Measurements from ENCODE around the gene RABEP2.
"Not testable (repeated sequence)": the region's sequence is repeated elsewhere in the genome, so short reads cannot be mapped to it uniquely, and the experiment has no call there.

RABEP2 gene

GRCh38 chr16:28900601-28901000 is 24.4 kb downstream of the RABEP2 start:
- Histone ChIP-seq H3K4me3 (ENCODE audit: low read depth in 1 of 2, low read length in 2 of 2) (no peak overlapping the region), H3K36me3 (ENCODE audit: insufficient read depth, low read length) (no peaks in the 10 kb centered on the region), H3K4me1 (ENCODE audit: insufficient read depth, low read length) (no peaks in the 10 kb centered on the region)

GRCh38 chr16:28899882-28900590 is 25.0 kb downstream of the RABEP2 start:
- H3K4me3 ChIP-seq (ENCODE audit: low read depth in 1 of 2, low read length in 2 of 2), result no peak overlapping the region
- H3K9me3 ChIP-seq (ENCODE audit: low read length), result no peaks in the 10 kb centered on the region
- H3K27me3 ChIP-seq (ENCODE audit: control insufficient read depth in 1 of 2, insufficient read depth in 2 of 2, low read length in 2 of 2), result no peaks in the 10 kb centered on the region
- H3K9ac ChIP-seq (ENCODE audit: low read length), result no peak overlapping the region
- H3K27ac ChIP-seq (ENCODE audit: low read depth, low read length), result no peak overlapping the region
- H3K4me1 ChIP-seq (ENCODE audit: insufficient read depth, low read length), result no peaks in the 10 kb centered on the region
- no peaks in the 10 kb centered on the region for H3K36me3 ChIP-seq (ENCODE audit: insufficient read depth, low read length)

More at GRCh38 chr16:28900601-28901000, 24.4 kb downstream of the RABEP2 start:
- Histone ChIP-seq H3K27me3 (ENCODE audit: control insufficient read depth in 1 of 2, insufficient read depth in 2 of 2, low read length in 2 of 2) (no peaks in the 10 kb centered on the region), H3K27ac (ENCODE audit: low read depth, low read length) (no peak overlapping the region), H3K9me3 (ENCODE audit: low read length) (no peaks in the 10 kb centered on the region), H3K9ac (ENCODE audit: low read length) (no peak overlapping the region)

- H3K4me3 ChIP-seq (ENCODE audit: low read depth in 1 of 2, low read length in 2 of 2), result no peak overlapping the region
- no peaks in the 10 kb centered on the region for H3K9me3 ChIP-seq (ENCODE audit: low read length)
- H3K36me3 ChIP-seq (ENCODE audit: insufficient read depth, low read length), result no peaks in the 10 kb centered on the region
- H3K27ac ChIP-seq (ENCODE audit: low read depth, low read length), result no peak overlapping the region
- H3K9ac ChIP-seq (ENCODE audit: low read length), result no peak overlapping the region
- no peaks in the 10 kb centered on the region for H3K27me3 ChIP-seq (ENCODE audit: control insufficient read depth in 1 of 2, insufficient read depth in 2 of 2, low read length in 2 of 2)
- no peaks in the 10 kb centered on the region for H3K4me1 ChIP-seq (ENCODE audit: insufficient read depth, low read length)
These were observed 26.1 kb downstream of the RABEP2 start for GRCh38 chr16:28898942-28899341.

- Histone ChIP-seq H3K27me3 (ENCODE audit: control insufficient read depth in 1 of 2, insufficient read depth in 2 of 2, low read length in 2 of 2) (no peaks in the 10 kb centered on the region), H3K9ac (ENCODE audit: low read length) (no peak overlapping the region), H3K36me3 (ENCODE audit: insufficient read depth, low read length) (no peaks in the 10 kb centered on the region), H3K27ac (ENCODE audit: low read depth, low read length) (no peak overlapping the region), H3K9me3 (ENCODE audit: low read length) (no peaks in the 10 kb centered on the region), H3K4me3 (ENCODE audit: low read depth in 1 of 2, low read length in 2 of 2) (no peak overlapping the region), H3K4me1 (ENCODE audit: insufficient read depth, low read length) (no peaks in the 10 kb centered on the region)
These were observed 26.8 kb downstream of the RABEP2 start for GRCh38 chr16:28898266-28898665.

GRCh38 chr16:28897826-28898225 is 27.2 kb downstream of the RABEP2 start:
- H3K9me3 ChIP-seq (ENCODE audit: low read length), result no peaks in the 10 kb centered on the region
- H3K36me3 ChIP-seq (ENCODE audit: insufficient read depth, low read length), result no peaks in the 10 kb centered on the region
- no peaks in the 10 kb centered on the region for H3K27me3 ChIP-seq (ENCODE audit: control insufficient read depth in 1 of 2, insufficient read depth in 2 of 2, low read length in 2 of 2)
- H3K4me1 ChIP-seq (ENCODE audit: insufficient read depth, low read length), result no peaks in the 10 kb centered on the region
- no peak overlapping the region for H3K27ac ChIP-seq (ENCODE audit: low read depth, low read length)
- no peak overlapping the region for H3K9ac ChIP-seq (ENCODE audit: low read length)
- H3K4me3 ChIP-seq (ENCODE audit: low read depth in 1 of 2, low read length in 2 of 2), result no peak overlapping the region

- Histone ChIP-seq H3K4me1 (ENCODE audit: insufficient read depth, low read length) (no peaks in the 10 kb centered on the region), H3K9me3 (ENCODE audit: low read length) (no peaks in the 10 kb centered on the region), H3K4me3 (ENCODE audit: low read depth in 1 of 2, low read length in 2 of 2) (no peak overlapping the region), H3K36me3 (ENCODE audit: insufficient read depth, low read length) (no peaks in the 10 kb centered on the region), H3K27me3 (ENCODE audit: control insufficient read depth in 1 of 2, insufficient read depth in 2 of 2, low read length in 2 of 2) (no peaks in the 10 kb centered on the region), H3K9ac (ENCODE audit: low read length) (no peak overlapping the region), H3K27ac (ENCODE audit: low read depth, low read length) (no peak overlapping the region)
These were observed 29.4 kb downstream of the RABEP2 start for GRCh38 chr16:28895609-28896008.

GRCh38 chr16:28893291-28893690 is 31.7 kb downstream of the RABEP2 start:
- Histone ChIP-seq H3K4me3 (ENCODE audit: low read depth in 1 of 2, low read length in 2 of 2) (no peak overlapping the region), H3K36me3 (ENCODE audit: insufficient read depth, low read length) (no peaks in the 10 kb centered on the region), H3K9ac (ENCODE audit: low read length) (no peak overlapping the region), H3K9me3 (ENCODE audit: low read length) (no peaks in the 10 kb centered on the region), H3K27ac (ENCODE audit: low read depth, low read length) (no peak overlapping the region), H3K4me1 (ENCODE audit: insufficient read depth, low read length) (no peaks in the 10 kb centered on the region), H3K27me3 (ENCODE audit: control insufficient read depth in 1 of 2, insufficient read depth in 2 of 2, low read length in 2 of 2) (no peaks in the 10 kb centered on the region)

GRCh38 chr16:28891964-28892890 is 32.8 kb downstream of the RABEP2 start:
- Histone ChIP-seq H3K4me3 (ENCODE audit: low read depth in 1 of 2, low read length in 2 of 2) (no peak overlapping the region), H3K4me1 (ENCODE audit: insufficient read depth, low read length) (no peaks in the 10 kb centered on the region), H3K9me3 (ENCODE audit: low read length) (no peaks in the 10 kb centered on the region), H3K27me3 (ENCODE audit: control insufficient read depth in 1 of 2, insufficient read depth in 2 of 2, low read length in 2 of 2) (no peaks in the 10 kb centered on the region), H3K9ac (ENCODE audit: low read length) (no peak overlapping the region), H3K36me3 (ENCODE audit: insufficient read depth, low read length) (no peaks in the 10 kb centered on the region), H3K27ac (ENCODE audit: low read depth, low read length) (no peak overlapping the region)

- not testable (repeated sequence) for H3K9me3 ChIP-seq (ENCODE audit: low read length)
These were observed 34.7 kb downstream of the RABEP2 start for GRCh38 chr16:28890355-28890754.

GRCh38 chr16:28886945-28887344 is 38.1 kb downstream of the RABEP2 start:
- Histone ChIP-seq H3K9me3 (ENCODE audit: low read length) (no peaks in the 10 kb centered on the region), H3K27ac (ENCODE audit: low read depth, low read length) (no peak overlapping the region), H3K36me3 (ENCODE audit: insufficient read depth, low read length) (no peaks in the 10 kb centered on the region), H3K4me3 (ENCODE audit: low read depth in 1 of 2, low read length in 2 of 2) (no peak overlapping the region), H3K9ac (ENCODE audit: low read length) (no peak overlapping the region), H3K4me1 (ENCODE audit: insufficient read depth, low read length) (no peaks in the 10 kb centered on the region), H3K27me3 (ENCODE audit: control insufficient read depth in 1 of 2, insufficient read depth in 2 of 2, low read length in 2 of 2) (peaks cover 0 to 4% of the 10 kb centered on the region in 2 donors)

More at GRCh38 chr16:28890355-28890754, 34.7 kb downstream of the RABEP2 start:
- not testable (repeated sequence) for H3K4me1 ChIP-seq (ENCODE audit: insufficient read depth, low read length); H3K36me3 ChIP-seq (ENCODE audit: insufficient read depth, low read length); H3K4me3 ChIP-seq (ENCODE audit: low read depth in 1 of 2, low read length in 2 of 2); H3K9ac ChIP-seq (ENCODE audit: low read length); H3K27me3 ChIP-seq (ENCODE audit: control insufficient read depth in 1 of 2, insufficient read depth in 2 of 2, low read length in 2 of 2); H3K27ac ChIP-seq (ENCODE audit: low read depth, low read length)

GRCh38 chr16:28884045-28884444 is 41.0 kb downstream of the RABEP2 start:
- H3K27me3 ChIP-seq (ENCODE audit: control insufficient read depth in 1 of 2, insufficient read depth in 2 of 2, low read length in 2 of 2), result peaks cover 0 to 16% of the 10 kb centered on the region in 2 donors
- H3K4me1 ChIP-seq (ENCODE audit: insufficient read depth, low read length), result peaks cover 12% of the 10 kb centered on the region
- no peaks in the 10 kb centered on the region for H3K9me3 ChIP-seq (ENCODE audit: low read length)
- H3K4me3 ChIP-seq (ENCODE audit: low read depth in 1 of 2, low read length in 2 of 2), result no peak overlapping the region
- no peak overlapping the region for H3K9ac ChIP-seq (ENCODE audit: low read length)
- no peaks in the 10 kb centered on the region for H3K36me3 ChIP-seq (ENCODE audit: insufficient read depth, low read length)
- H3K27ac ChIP-seq (ENCODE audit: low read depth, low read length), result no peak overlapping the region

All from muscle layer of colon (tissue), 2 donors.